Measurements from ENCODE around the gene CRTC3.

DNA sequence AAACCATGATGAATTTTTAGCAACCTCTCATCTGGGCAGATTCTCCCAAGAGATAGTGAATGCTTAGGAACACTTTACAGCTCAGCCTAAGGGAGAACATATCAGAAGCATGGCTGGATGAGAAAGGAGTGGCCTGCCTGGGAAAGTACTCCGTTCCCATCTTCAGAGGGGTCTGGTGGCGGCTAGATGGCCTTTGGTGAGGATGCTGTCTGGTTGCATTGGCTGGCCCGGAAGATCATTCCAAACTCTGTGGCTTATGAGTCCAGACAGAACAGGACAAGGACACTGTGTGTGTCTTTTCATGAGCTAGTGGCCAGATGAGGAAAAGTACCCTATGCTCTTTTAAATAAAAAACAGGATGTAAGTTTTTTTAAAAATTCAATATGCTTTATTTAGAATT is 51.2 kb downstream of the CRTC3 start:
- TF ChIP-seq, protein P1, sequence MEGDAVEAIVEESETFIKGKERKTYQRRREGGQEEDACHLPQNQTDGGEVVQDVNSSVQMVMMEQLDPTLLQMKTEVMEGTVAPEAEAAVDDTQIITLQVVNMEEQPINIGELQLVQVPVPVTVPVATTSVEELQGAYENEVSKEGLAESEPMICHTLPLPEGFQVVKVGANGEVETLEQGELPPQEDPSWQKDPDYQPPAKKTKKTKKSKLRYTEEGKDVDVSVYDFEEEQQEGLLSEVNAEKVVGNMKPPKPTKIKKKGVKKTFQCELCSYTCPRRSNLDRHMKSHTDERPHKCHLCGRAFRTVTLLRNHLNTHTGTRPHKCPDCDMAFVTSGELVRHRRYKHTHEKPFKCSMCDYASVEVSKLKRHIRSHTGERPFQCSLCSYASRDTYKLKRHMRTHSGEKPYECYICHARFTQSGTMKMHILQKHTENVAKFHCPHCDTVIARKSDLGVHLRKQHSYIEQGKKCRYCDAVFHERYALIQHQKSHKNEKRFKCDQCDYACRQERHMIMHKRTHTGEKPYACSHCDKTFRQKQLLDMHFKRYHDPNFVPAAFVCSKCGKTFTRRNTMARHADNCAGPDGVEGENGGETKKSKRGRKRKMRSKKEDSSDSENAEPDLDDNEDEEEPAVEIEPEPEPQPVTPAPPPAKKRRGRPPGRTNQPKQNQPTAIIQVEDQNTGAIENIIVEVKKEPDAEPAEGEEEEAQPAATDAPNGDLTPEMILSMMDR (IDR thresholded peaks at IDR 0.05; ENCODE audit: low read depth, low read length), result no peak
- TF ChIP-seq POLR2A (IDR thresholded peaks at IDR 0.05; ENCODE audit: extremely low read depth, insufficient read length), result no peak
- TF ChIP-seq, protein P2, sequence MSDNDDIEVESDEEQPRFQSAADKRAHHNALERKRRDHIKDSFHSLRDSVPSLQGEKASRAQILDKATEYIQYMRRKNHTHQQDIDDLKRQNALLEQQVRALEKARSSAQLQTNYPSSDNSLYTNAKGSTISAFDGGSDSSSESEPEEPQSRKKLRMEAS (IDR thresholded peaks at IDR 0.05; ENCODE audit: low read depth, low read length), result no peak

Measured in NB4 (cell line).